ENCODE data around the gene PTPRT.

- TF ChIP-seq RAD21 (IDR thresholded peaks at IDR 0.05; ENCODE audit: low read depth) (no peak), YY1 (IDR thresholded peaks at IDR 0.05; ENCODE audit: extremely low read depth, insufficient replicate concordance, low read depth, low read length) (no peak), EGR1 (IDR thresholded peaks at IDR 0.05; ENCODE audit: low read depth) (no peak), CTCF (IDR thresholded peaks at IDR 0.05 in 2 of 3, conservative IDR thresholded peaks at IDR 0.05 in 1 of 3; ENCODE audit: borderline replicate concordance in 1 of 3, insufficient read depth in 1 of 3, low read depth in 2 of 3, low read length in 2 of 3) (no peak), EZH2 (IDR thresholded peaks at IDR 0.05) (no peak), CEBPB (IDR thresholded peaks at IDR 0.05; ENCODE audit: low read depth) (no peak), MAX (IDR thresholded peaks at IDR 0.05) (no peak), REST (IDR thresholded peaks at IDR 0.05; ENCODE audit: low read depth) (no peak)
Measured at GRCh38 chr20:42041000-42041565, 1148.6 kb downstream of the PTPRT start.

Measured in HCT116 (cell line).